Measurements from ENCODE around the gene CDKL5. TPM values are rescaled to one million over a fixed set of nuclear protein-coding genes. Genes with fewer than 3 reads are reported as not detected.

Gene CDKL5
- 10 to 100 TPM; 21.9 to 28.7 TPM for total RNA-seq
- 1 to 10 TPM; 1.1 to 4.0 TPM for polyA plus RNA-seq
- long read RNA-seq, donor 1, partial matches to known transcripts: 19 of 37 reads
- long read RNA-seq, donor 1, other reads (novel, unspliced or antisense): 18 of 37 reads
- long read RNA-seq, donor 2, partial matches to known transcripts: 1 of 10 reads
- long read RNA-seq, donor 2, other reads (novel, unspliced or antisense): 9 of 10 reads

- H3K27ac ChIP-seq (ENCODE audit: low read depth in 1 of 2, low read length in 2 of 2): peak within 1 kb of the TSS in 1 of 2 donors; percentile 73
- no peaks in the 10 kb centered on the region for H3K36me3 ChIP-seq (ENCODE audit: control insufficient read depth in 1 of 2, insufficient read depth in 2 of 2, low read length in 1 of 2)
- ATAC-seq (ENCODE audit: low FRiP score) (peak; percentile 97), DNase-seq (peak; percentile 98)
- H3K4me1 ChIP-seq (ENCODE audit: control insufficient read depth in 1 of 2, insufficient read depth in 2 of 2, low read length in 2 of 2): peaks cover 0 to 2% of the 10 kb centered on the region in 2 donors
- H3K27me3 ChIP-seq (ENCODE audit: control insufficient read depth in 1 of 2, insufficient read depth in 2 of 2, low read length in 1 of 2): no peaks in the 10 kb centered on the region
- H3K4me3 ChIP-seq (ENCODE audit: low read length in 2 of 2): peak within 1 kb of the TSS; percentile 47 to 77
- 1 to 12% methylated on average over 62 to 79 of the region's 79 CpGs for WGBS, 2 donors
- intact Hi-C loops (cut with DNase I): loop anchor here (2.0 to 10.0 kb wide), 3 partner anchors 119 to 461 kb away; partner anchors contain the start of gene RS1 (in 2 of the 2)
- H3K9me3 ChIP-seq (ENCODE audit: control insufficient read depth, low read length): no peaks in the 10 kb centered on the region
These were observed at the start of gene CDKL5 for GRCh38 chrX:18425199-18426003. CDKL5 (plus strand) TSS chrX:18425608; CDS start chrX:18507097, 81,489 bp downstream.

- intact Hi-C loops (cut with DNase I): no loop called here
- no peaks in the 10 kb centered on the region for H3K4me1 ChIP-seq (ENCODE audit: control insufficient read depth in 1 of 2, insufficient read depth in 2 of 2, low read length in 2 of 2)
- H3K36me3 ChIP-seq (ENCODE audit: control insufficient read depth in 1 of 2, insufficient read depth in 2 of 2, low read length in 1 of 2): no peaks in the 10 kb centered on the region
- H3K27ac ChIP-seq (ENCODE audit: low read depth in 1 of 2, low read length in 2 of 2): no peak overlapping the region
- H3K27me3 ChIP-seq (ENCODE audit: control insufficient read depth in 1 of 2, insufficient read depth in 2 of 2, low read length in 1 of 2): no peaks in the 10 kb centered on the region
- no peaks in the 10 kb centered on the region for H3K9me3 ChIP-seq (ENCODE audit: control insufficient read depth, low read length)
- ATAC-seq (ENCODE audit: low FRiP score) (no peak), DNase-seq (no peak)
- no peak overlapping the region for H3K4me3 ChIP-seq (ENCODE audit: low read length in 2 of 2)
- 18 to 33% methylated on average over 6 of the region's 6 CpGs for WGBS, 2 donors
These were observed 47.6 kb upstream of the CDKL5 start for GRCh38 chrX:18377796-18378195.

- no peak for ATAC-seq (ENCODE audit: low FRiP score)
- Histone ChIP-seq H3K36me3 (ENCODE audit: control insufficient read depth in 1 of 2, insufficient read depth in 2 of 2, low read length in 1 of 2) (no peaks in the 10 kb centered on the region), H3K9me3 (ENCODE audit: control insufficient read depth, low read length) (no peaks in the 10 kb centered on the region), H3K4me3 (ENCODE audit: low read length in 2 of 2) (no peak overlapping the region), H3K27ac (ENCODE audit: low read depth in 1 of 2, low read length in 2 of 2) (no peak overlapping the region), H3K4me1 (ENCODE audit: control insufficient read depth in 1 of 2, insufficient read depth in 2 of 2, low read length in 2 of 2) (no peaks in the 10 kb centered on the region), H3K27me3 (ENCODE audit: control insufficient read depth in 1 of 2, insufficient read depth in 2 of 2, low read length in 1 of 2) (no peaks in the 10 kb centered on the region)
- intact Hi-C loops (cut with DNase I): loop anchor here (2.0 to 10.0 kb wide), 4 partner anchors 507 to 945 kb away; partner anchors contain the start of gene ADGRG2 (in 1 of the 2)
- WGBS, 2 donors: 52 to 68% methylated on average over 3 of the region's 3 CpGs
- DNase-seq: no peak
These were observed 35.4 kb upstream of the CDKL5 start for GRCh38 chrX:18389966-18390365.

- 20 to 21% methylated on average over 9 of the region's 9 CpGs for WGBS, 2 donors
- Histone ChIP-seq H3K9me3 (ENCODE audit: control insufficient read depth, low read length) (no peaks in the 10 kb centered on the region), H3K36me3 (ENCODE audit: control insufficient read depth in 1 of 2, insufficient read depth in 2 of 2, low read length in 1 of 2) (no peaks in the 10 kb centered on the region), H3K4me3 (ENCODE audit: low read length in 2 of 2) (no peak overlapping the region), H3K27me3 (ENCODE audit: control insufficient read depth in 1 of 2, insufficient read depth in 2 of 2, low read length in 1 of 2) (no peaks in the 10 kb centered on the region), H3K27ac (ENCODE audit: low read depth in 1 of 2, low read length in 2 of 2) (no peak overlapping the region), H3K4me1 (ENCODE audit: control insufficient read depth in 1 of 2, insufficient read depth in 2 of 2, low read length in 2 of 2) (no peaks in the 10 kb centered on the region)
- DNase-seq (peak; percentile 69 to 83), ATAC-seq (ENCODE audit: low FRiP score) (peak; percentile 79)
- intact Hi-C loops (cut with DNase I): loop anchor here (2.0 to 10.0 kb wide), 4 partner anchors 506 to 944 kb away; partner anchors contain the start of gene ADGRG2 (in 1 of the 2)
These were observed 34.4 kb upstream of the CDKL5 start for GRCh38 chrX:18390941-18391538.

- Histone ChIP-seq H3K27me3 (ENCODE audit: control insufficient read depth in 1 of 2, insufficient read depth in 2 of 2, low read length in 1 of 2) (no peaks in the 10 kb centered on the region), H3K36me3 (ENCODE audit: control insufficient read depth in 1 of 2, insufficient read depth in 2 of 2, low read length in 1 of 2) (no peaks in the 10 kb centered on the region), H3K27ac (ENCODE audit: low read depth in 1 of 2, low read length in 2 of 2) (no peak overlapping the region), H3K9me3 (ENCODE audit: control insufficient read depth, low read length) (no peaks in the 10 kb centered on the region), H3K4me1 (ENCODE audit: control insufficient read depth in 1 of 2, insufficient read depth in 2 of 2, low read length in 2 of 2) (no peaks in the 10 kb centered on the region), H3K4me3 (ENCODE audit: low read length in 2 of 2) (no peak overlapping the region)
- ATAC-seq (ENCODE audit: low FRiP score): no peak
- no peak for DNase-seq
- 34 to 51% methylated on average over 11 of the region's 11 CpGs for WGBS, 2 donors
- intact Hi-C loops (cut with DNase I): loop anchor here (5.0 to 10.0 kb wide), 3 partner anchors 503 to 938 kb away; partner anchors contain the start of gene ADGRG2 (in 1 of the 2)
These were observed 30.9 kb upstream of the CDKL5 start for GRCh38 chrX:18394477-18394876.

- ATAC-seq (ENCODE audit: low FRiP score): no peak
- intact Hi-C loops (cut with DNase I): no loop called here
- 63 to 90% methylated on average over 4 of the region's 4 CpGs for WGBS, 2 donors
- DNase-seq: no peak
- H3K27me3 ChIP-seq (ENCODE audit: control insufficient read depth in 1 of 2, insufficient read depth in 2 of 2, low read length in 1 of 2): no peaks in the 10 kb centered on the region
- no peaks in the 10 kb centered on the region for H3K9me3 ChIP-seq (ENCODE audit: control insufficient read depth, low read length)
- H3K4me3 ChIP-seq (ENCODE audit: low read length in 2 of 2): no peak overlapping the region
- no peak overlapping the region for H3K27ac ChIP-seq (ENCODE audit: low read depth in 1 of 2, low read length in 2 of 2)
- H3K4me1 ChIP-seq (ENCODE audit: control insufficient read depth in 1 of 2, insufficient read depth in 2 of 2, low read length in 2 of 2): no peaks in the 10 kb centered on the region
- no peaks in the 10 kb centered on the region for H3K36me3 ChIP-seq (ENCODE audit: control insufficient read depth in 1 of 2, insufficient read depth in 2 of 2, low read length in 1 of 2)
These were observed 23.6 kb upstream of the CDKL5 start for GRCh38 chrX:18401848-18402213.

GRCh38 chrX:18406531-18407266, 18.7 kb upstream of the CDKL5 start:
- Histone ChIP-seq H3K4me1 (ENCODE audit: control insufficient read depth in 1 of 2, insufficient read depth in 2 of 2, low read length in 2 of 2) (no peaks in the 10 kb centered on the region), H3K9me3 (ENCODE audit: control insufficient read depth, low read length) (no peaks in the 10 kb centered on the region), H3K27ac (ENCODE audit: low read depth in 1 of 2, low read length in 2 of 2) (no peak overlapping the region), H3K36me3 (ENCODE audit: control insufficient read depth in 1 of 2, insufficient read depth in 2 of 2, low read length in 1 of 2) (no peaks in the 10 kb centered on the region), H3K4me3 (ENCODE audit: low read length in 2 of 2) (no peak overlapping the region), H3K27me3 (ENCODE audit: control insufficient read depth in 1 of 2, insufficient read depth in 2 of 2, low read length in 1 of 2) (no peaks in the 10 kb centered on the region)
- DNase-seq: no peak
- intact Hi-C loops (cut with DNase I): loop anchor here in 1 of 2 donors (5.0 kb wide), 1 partner anchor 491 kb away; no protein-coding TSS in a partner anchor
- no peak for ATAC-seq (ENCODE audit: low FRiP score)
- WGBS, 2 donors: 78 to 79% methylated on average over 8 of the region's 8 CpGs

- intact Hi-C loops (cut with DNase I): loop anchor here in 1 of 2 donors (5.0 kb wide), 1 partner anchor 487 kb away; no protein-coding TSS in a partner anchor
- Histone ChIP-seq H3K27ac (ENCODE audit: low read depth in 1 of 2, low read length in 2 of 2) (no peak overlapping the region), H3K36me3 (ENCODE audit: control insufficient read depth in 1 of 2, insufficient read depth in 2 of 2, low read length in 1 of 2) (no peaks in the 10 kb centered on the region), H3K27me3 (ENCODE audit: control insufficient read depth in 1 of 2, insufficient read depth in 2 of 2, low read length in 1 of 2) (no peaks in the 10 kb centered on the region), H3K4me1 (ENCODE audit: control insufficient read depth in 1 of 2, insufficient read depth in 2 of 2, low read length in 2 of 2) (no peaks in the 10 kb centered on the region), H3K4me3 (ENCODE audit: low read length in 2 of 2) (no peak overlapping the region), H3K9me3 (ENCODE audit: control insufficient read depth, low read length) (no peaks in the 10 kb centered on the region)
- ATAC-seq (ENCODE audit: low FRiP score) (no peak), DNase-seq (no peak)
- 74 to 79% methylated on average over 5 of the region's 5 CpGs for WGBS, 2 donors
These were observed 15.4 kb upstream of the CDKL5 start for GRCh38 chrX:18410038-18410437.
